Measurements from ENCODE around the gene CHST11. TPM values are rescaled to one million over a fixed set of nuclear protein-coding genes. Genes with fewer than 3 reads are reported as not detected.

CHST11 gene
- total and polyA plus RNA-seq, 2 of the 4 experiments (the other 2 are of a cell fraction), result 1.4 to 2.7 TPM

DNA sequence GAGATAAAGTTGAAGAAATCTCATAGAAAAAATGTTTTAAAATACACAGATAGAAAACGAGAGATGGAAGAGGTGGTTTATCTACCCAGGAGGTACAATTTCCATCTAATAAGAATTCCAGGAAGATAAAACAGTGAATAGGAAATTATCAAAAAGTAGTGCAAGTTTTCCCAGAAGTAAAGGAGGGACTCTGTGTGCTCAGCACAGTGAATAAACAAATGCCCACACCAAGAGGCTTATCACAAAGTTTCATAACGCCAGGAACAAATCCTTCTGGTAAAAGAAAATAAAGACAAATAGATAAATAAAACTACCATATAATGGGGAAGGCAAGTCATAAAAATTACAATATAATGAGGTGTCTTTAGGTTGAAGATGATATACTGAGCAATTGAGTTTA is 322.4 kb downstream of the CHST11 start:
- no peak overlapping the region for H3K9ac ChIP-seq (ENCODE audit: low read depth, low read length)
- H3K56ac ChIP-seq (ENCODE audit: extremely low read depth, insufficient read depth, low read length), result no peak overlapping the region
- H2BK20ac ChIP-seq (ENCODE audit: low read depth, low read length), result no peak overlapping the region
- no peak overlapping the region for H3K4me2 ChIP-seq (ENCODE audit: low read depth, low read length)
- H3K14ac ChIP-seq (replicated peaks; ENCODE audit: low read depth, low read length), result no peak overlapping the region
- no peak overlapping the region for H2AK5ac ChIP-seq (ENCODE audit: low read depth, low read length)
- TF ChIP-seq POLR2A (IDR thresholded peaks at IDR 0.05; ENCODE audit: low read depth, low read length), result no peak
- no peak overlapping the region for H2BK15ac ChIP-seq (ENCODE audit: low read depth, low read length)
- no peaks in the 10 kb centered on the region for H3K9me1 ChIP-seq (ENCODE audit: insufficient read depth, low read length)
- no peak overlapping the region for H4K5ac ChIP-seq (ENCODE audit: low read depth, low read length)
- H4K8ac ChIP-seq (ENCODE audit: low read depth in 2 of 2, low read length in 2 of 2), result no peak overlapping the region
- H2BK120ac ChIP-seq (ENCODE audit: low read depth, low read length), result no peak overlapping the region
- H2BK5ac ChIP-seq (ENCODE audit: low read depth, low read length, poor library complexity, severe bottlenecking), result no peak overlapping the region
- no peaks in the 10 kb centered on the region for H3K4me1 ChIP-seq (ENCODE audit: control insufficient read depth, insufficient read depth, low read length)
- H3K23ac ChIP-seq (ENCODE audit: low read depth, low read length), result no peak overlapping the region
- no peak overlapping the region for H4K91ac ChIP-seq (ENCODE audit: insufficient read depth, low read depth, low read length)
- intact Hi-C loops (cut with micrococcal nuclease) (no loop called here), in situ Hi-C loops (cut with MboI; ENCODE audit: low sequenced_read_pairs) (no loop called here), dilution Hi-C loops (cut with HindIII; ENCODE audit: low sequenced_read_pairs, unreplicated experiment) (no loop called here)
- H3K27me3 ChIP-seq (ENCODE audit: control insufficient read depth, insufficient read depth, low read length), result peaks cover 12% of the 10 kb centered on the region
- no peak overlapping the region for H2AFZ ChIP-seq (replicated peaks; ENCODE audit: low read length, poor library complexity)
- ATAC-seq (ENCODE audit: low read depth) (no peak), DNase-seq (no peak)
- H3K36me3 ChIP-seq (ENCODE audit: control insufficient read depth, insufficient read depth, low read length), result no peaks in the 10 kb centered on the region
- H3K79me1 ChIP-seq (ENCODE audit: low read depth in 1 of 2, low read length in 2 of 2), result no peaks in the 10 kb centered on the region
- no peak overlapping the region for H3K18ac ChIP-seq (ENCODE audit: low read depth, low read length)
- CTCF ChIA-PET, result no interaction called here
- BruUV-seq (replicated peaks), result no TSS peak
- no peaks in the 10 kb centered on the region for H4K20me1 ChIP-seq (ENCODE audit: insufficient read depth, low read length)
- POLR2A ChIA-PET (ENCODE audit: unreplicated experiment), result no interaction called here
- no CpG with 5 or more reads among the region's 2 CpGs for WGBS, 2 experiments (ENCODE audit: extremely low coverage in 2 of 2, insufficient read length in 1 of 2)
- peaks cover 7% of the 10 kb centered on the region for H3K9me3 ChIP-seq (ENCODE audit: control insufficient read depth, insufficient read depth, low read length)
- no peak overlapping the region for H2AK9ac ChIP-seq (replicated peaks; ENCODE audit: low read depth, low read length, poor library complexity)
- H3K27ac ChIP-seq (ENCODE audit: insufficient read depth, low read length), result no peak overlapping the region
- H3K4me3 ChIP-seq (ENCODE audit: insufficient read depth, low read depth, low read length), result no peak overlapping the region
- no peak overlapping the region for H3K4ac ChIP-seq (ENCODE audit: low read depth, low read length)
